ENCODE data around the gene GID8. TPM values are rescaled to one million over a fixed set of nuclear protein-coding genes. Genes with fewer than 3 reads are reported as not detected.

Gene GID8
- total RNA-seq, 2 experiments from 2014 or later = 39.6 to 46.1 TPM

DNA sequence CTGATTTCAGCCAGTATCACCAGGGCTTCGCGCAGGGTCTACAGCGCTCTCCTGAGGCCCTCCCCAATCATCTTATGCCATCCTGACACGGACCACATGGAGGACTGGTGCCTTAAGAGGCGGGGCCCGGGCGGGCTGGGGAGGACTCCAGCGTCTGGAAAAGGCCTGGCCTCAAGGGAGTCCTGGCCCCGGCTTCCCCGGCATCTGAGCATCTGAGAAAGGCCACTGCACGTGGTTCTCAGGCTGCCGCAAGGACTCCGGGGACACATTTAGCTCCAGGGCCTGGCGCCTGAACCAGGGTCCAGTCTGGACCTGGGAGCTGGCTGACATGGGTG is 47.5 kb downstream of the GID8 start:
- Mint-ChIP-seq H3K4me3 (no peak overlapping the region), H3K27me3 (peaks cover 29% of the 10 kb centered on the region), H3K4me1 (ENCODE audit: low read depth) (peaks cover 16% of the 10 kb centered on the region), H3K9me3 (no peaks in the 10 kb centered on the region), H3K36me3 (ENCODE audit: low read depth) (no peaks in the 10 kb centered on the region), H3K27ac (no peak overlapping the region)
- DNase-seq = no peak
- ChIA-PET POLR2A (no interaction called here), CTCF (interaction anchor here (2.5 kb wide), 1 partner anchor 13 kb away, joined by 9 read pairs; no protein-coding TSS in a partner anchor)
- Histone ChIP-seq H3K4me1 (ENCODE audit: insufficient read depth, low read length) (peaks cover 31% of the 10 kb centered on the region), H3K27ac (ENCODE audit: low read depth in 1 of 2, low read length in 2 of 2) (no peak overlapping the region), H3K9me3 (ENCODE audit: control insufficient read depth in 1 of 2, insufficient read depth in 1 of 2, low read length in 2 of 2) (peaks cover 0 to 7% of the 10 kb centered on the region in 2 experiments), H3K36me3 (ENCODE audit: insufficient read depth, low read length) (no peaks in the 10 kb centered on the region), H3K4me3 (ENCODE audit: low read length) (no peak overlapping the region), H3K27me3 (ENCODE audit: control insufficient read depth in 1 of 2, insufficient read depth in 2 of 2, low read length in 2 of 2) (peaks cover 6 to 21% of the 10 kb centered on the region in 2 experiments)
- no peak for ATAC-seq (ENCODE audit: poor library complexity)
- TF ChIP-seq, protein P1, sequence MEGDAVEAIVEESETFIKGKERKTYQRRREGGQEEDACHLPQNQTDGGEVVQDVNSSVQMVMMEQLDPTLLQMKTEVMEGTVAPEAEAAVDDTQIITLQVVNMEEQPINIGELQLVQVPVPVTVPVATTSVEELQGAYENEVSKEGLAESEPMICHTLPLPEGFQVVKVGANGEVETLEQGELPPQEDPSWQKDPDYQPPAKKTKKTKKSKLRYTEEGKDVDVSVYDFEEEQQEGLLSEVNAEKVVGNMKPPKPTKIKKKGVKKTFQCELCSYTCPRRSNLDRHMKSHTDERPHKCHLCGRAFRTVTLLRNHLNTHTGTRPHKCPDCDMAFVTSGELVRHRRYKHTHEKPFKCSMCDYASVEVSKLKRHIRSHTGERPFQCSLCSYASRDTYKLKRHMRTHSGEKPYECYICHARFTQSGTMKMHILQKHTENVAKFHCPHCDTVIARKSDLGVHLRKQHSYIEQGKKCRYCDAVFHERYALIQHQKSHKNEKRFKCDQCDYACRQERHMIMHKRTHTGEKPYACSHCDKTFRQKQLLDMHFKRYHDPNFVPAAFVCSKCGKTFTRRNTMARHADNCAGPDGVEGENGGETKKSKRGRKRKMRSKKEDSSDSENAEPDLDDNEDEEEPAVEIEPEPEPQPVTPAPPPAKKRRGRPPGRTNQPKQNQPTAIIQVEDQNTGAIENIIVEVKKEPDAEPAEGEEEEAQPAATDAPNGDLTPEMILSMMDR (IDR thresholded peaks at IDR 0.05) = no peak
- intact Hi-C loops (cut with DNase I, micrococcal nuclease) = no loop called here

DNA sequence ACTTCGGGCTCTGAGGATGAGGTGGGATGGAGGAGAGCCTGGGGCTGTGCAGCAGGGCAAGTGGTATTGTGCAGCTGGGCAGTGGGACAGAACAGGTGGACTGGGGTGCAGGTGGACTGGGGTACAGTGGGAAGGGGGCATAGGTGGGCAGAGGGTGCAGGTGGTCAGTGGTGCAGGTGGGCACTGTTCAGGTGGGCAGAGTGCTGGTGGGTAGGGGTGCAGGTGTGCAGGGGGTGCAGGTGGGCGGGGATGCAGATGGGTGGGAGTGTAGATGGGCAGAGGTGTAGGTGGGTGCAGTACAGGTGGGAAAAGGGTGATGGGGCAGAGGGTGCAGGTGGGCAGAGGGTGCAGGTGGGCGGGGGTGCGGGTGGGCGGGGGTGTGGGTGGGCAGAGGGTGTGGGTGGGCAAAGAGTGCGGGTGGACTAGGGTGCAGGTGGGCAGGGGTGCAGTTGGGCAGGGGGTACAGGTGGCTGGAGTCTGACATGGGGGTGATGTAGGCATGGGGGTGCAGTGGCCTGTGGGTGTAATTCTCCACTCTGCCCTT is 48.4 kb downstream of the GID8 start:
- H3K4me1 Mint-ChIP-seq (ENCODE audit: low read depth) = peaks cover 8% of the 10 kb centered on the region
- CTCF ChIA-PET = interaction anchor here (2.5 kb wide), 1 partner anchor 14 kb away, joined by 9 read pairs; no protein-coding TSS in a partner anchor
- Histone ChIP-seq H3K27ac (ENCODE audit: low read depth in 1 of 2, low read length in 2 of 2) (no peak overlapping the region), H3K27me3 (ENCODE audit: control insufficient read depth in 1 of 2, insufficient read depth in 2 of 2, low read length in 2 of 2) (peaks cover 0 to 13% of the 10 kb centered on the region in 2 experiments), H3K36me3 (ENCODE audit: insufficient read depth, low read length) (no peaks in the 10 kb centered on the region), H3K4me3 (ENCODE audit: low read length) (no peak overlapping the region), H3K9me3 (ENCODE audit: control insufficient read depth in 1 of 2, insufficient read depth in 1 of 2, low read length in 2 of 2) (no peaks in the 10 kb centered on the region), H3K4me1 (ENCODE audit: insufficient read depth, low read length) (peaks cover 22% of the 10 kb centered on the region)
- no peak for ATAC-seq (ENCODE audit: poor library complexity)
- POLR2A ChIA-PET = no interaction called here
- TF ChIP-seq, protein P1 (IDR thresholded peaks at IDR 0.05) = no peak
- H3K27ac Mint-ChIP-seq = no peak overlapping the region
- no peak overlapping the region for H3K4me3 Mint-ChIP-seq
- no peaks in the 10 kb centered on the region for H3K36me3 Mint-ChIP-seq (ENCODE audit: low read depth)
- intact Hi-C loops (cut with DNase I, micrococcal nuclease) = no loop called here
- DNase-seq = no peak
- H3K27me3 Mint-ChIP-seq = peaks cover 25% of the 10 kb centered on the region
- no peaks in the 10 kb centered on the region for H3K9me3 Mint-ChIP-seq

DNA sequence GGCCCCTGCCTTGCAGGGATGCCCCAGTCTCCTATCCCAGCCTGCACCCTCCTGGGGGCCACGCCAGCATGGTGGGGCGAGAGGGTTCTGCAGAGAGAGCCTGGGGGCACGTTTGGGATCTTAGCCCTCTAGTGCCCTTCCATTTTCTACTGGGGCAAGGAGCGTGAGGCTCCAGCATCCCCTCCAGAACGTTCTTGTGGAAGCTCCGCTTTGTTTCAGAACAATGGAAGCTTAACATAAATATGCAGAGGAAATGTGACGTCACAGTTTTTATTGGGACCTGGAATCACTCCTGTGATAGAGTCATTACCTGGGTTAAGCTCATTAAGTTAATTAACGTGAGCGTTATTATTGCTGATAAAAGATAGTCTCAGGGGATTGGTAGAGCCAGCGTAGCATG is 49.2 kb downstream of the GID8 start:
- no peak overlapping the region for H3K27ac Mint-ChIP-seq
- ATAC-seq (ENCODE audit: poor library complexity) = no peak
- POLR2A ChIA-PET = no interaction called here
- no peaks in the 10 kb centered on the region for H3K9me3 ChIP-seq (ENCODE audit: control insufficient read depth in 1 of 2, insufficient read depth in 1 of 2, low read length in 2 of 2)
- H3K36me3 ChIP-seq (ENCODE audit: insufficient read depth, low read length) = no peaks in the 10 kb centered on the region
- H3K27me3 ChIP-seq (ENCODE audit: control insufficient read depth in 1 of 2, insufficient read depth in 2 of 2, low read length in 2 of 2) = peaks cover 0 to 6% of the 10 kb centered on the region in 2 experiments
- no peaks in the 10 kb centered on the region for H3K9me3 Mint-ChIP-seq
- peaks cover 14% of the 10 kb centered on the region for H3K4me1 ChIP-seq (ENCODE audit: insufficient read depth, low read length)
- DNase-seq = no peak
- TF ChIP-seq, protein P1 (IDR thresholded peaks at IDR 0.05) = no peak
- H3K4me3 ChIP-seq (ENCODE audit: low read length) = no peak overlapping the region
- H3K4me1 Mint-ChIP-seq (ENCODE audit: low read depth) = peaks cover 5% of the 10 kb centered on the region
- H3K27ac ChIP-seq (ENCODE audit: low read depth in 1 of 2, low read length in 2 of 2) = no peak overlapping the region
- peaks cover 24% of the 10 kb centered on the region for H3K27me3 Mint-ChIP-seq
- no peak overlapping the region for H3K4me3 Mint-ChIP-seq
- H3K36me3 Mint-ChIP-seq (ENCODE audit: low read depth) = no peaks in the 10 kb centered on the region
- CTCF ChIA-PET = interaction anchor here (2.1 kb wide), 1 partner anchor 15 kb away, joined by 6 read pairs; no protein-coding TSS in a partner anchor
- intact Hi-C loops (cut with DNase I, micrococcal nuclease) = no loop called here

All from CD4-positive, alpha-beta T cell (primary cell).